GM18499 (cell line): ENCODE measurements around the gene TTC22.

Source experiments
- ATAC-seq: cut with Tn5 transposase; IDR thresholded peaks from one replicate; pipeline ENCODE4 v1.9.1; 2021; ENCODE audit warnings: moderate number of reproducible peaks; ENCODE audit not compliant: insufficient read depth, unreplicated experiment

TTC22 gene

DNA sequence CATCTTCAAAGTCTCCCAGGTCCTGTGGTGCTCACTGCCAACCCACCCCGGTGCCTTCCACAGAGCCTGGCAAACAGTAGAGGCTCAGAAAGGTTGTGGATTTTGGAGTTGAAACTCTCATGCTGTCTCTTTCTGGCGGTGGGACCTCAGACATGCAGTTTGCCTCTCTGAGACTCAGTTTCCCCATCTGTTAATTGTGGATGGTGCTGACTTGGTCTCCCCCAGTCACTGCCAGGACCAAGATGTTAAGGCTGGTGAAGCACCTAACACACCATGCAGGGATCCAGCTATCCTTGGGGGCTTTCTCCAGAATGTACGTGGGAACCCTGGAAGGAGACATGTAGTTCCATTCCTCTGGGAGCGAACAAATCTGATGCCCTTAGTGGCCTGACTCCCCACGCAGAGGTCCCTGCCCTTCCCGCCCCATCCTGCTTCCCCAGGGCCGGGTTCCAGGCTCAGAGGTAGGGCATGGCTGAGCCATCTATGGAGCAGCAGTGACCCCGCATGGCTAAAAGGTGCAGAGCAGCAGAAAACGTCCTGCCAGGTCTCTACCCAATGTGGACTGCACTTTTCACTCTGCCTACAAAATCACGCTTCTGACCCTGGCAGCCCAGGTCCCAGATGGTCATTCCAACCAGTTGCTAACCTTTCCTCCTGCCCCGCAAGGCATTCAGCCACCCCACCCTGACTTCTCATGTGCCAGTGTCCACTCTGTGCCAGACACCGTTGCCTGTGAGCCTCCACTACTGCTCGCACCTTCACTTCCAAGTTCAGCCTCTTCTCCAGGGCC lies 9.2 kb upstream of the TTC22 start:
- ATAC-seq, result no peak

DNA sequence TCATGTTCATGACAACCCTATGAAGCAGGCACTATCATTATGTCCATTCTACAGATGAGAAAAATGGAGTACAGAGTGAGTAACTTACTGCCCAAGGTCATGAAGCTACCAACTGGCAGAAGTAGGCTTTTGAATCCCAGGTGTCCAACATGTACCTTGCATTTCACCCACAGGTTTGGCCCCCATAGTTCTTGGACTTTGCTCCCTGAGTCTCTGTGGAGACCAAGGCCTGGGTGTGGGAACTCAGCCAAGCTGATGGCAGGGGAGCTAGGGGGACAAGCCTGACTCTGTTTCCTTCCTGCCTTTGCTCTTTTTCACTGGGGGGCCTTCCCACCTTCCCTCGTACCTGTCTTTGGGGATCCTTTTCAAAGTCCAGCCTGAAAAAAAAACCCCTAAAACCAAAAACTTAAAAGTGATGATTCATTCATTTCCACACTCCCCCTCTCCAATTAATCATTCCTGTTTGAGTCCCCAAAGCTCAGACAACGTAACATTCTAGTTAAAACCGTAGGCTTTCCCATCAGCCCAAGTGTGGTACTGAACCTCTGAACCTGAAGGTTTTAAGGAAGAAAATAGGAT lies 8.5 kb upstream of the TTC22 start:
- ATAC-seq, result no peak

DNA sequence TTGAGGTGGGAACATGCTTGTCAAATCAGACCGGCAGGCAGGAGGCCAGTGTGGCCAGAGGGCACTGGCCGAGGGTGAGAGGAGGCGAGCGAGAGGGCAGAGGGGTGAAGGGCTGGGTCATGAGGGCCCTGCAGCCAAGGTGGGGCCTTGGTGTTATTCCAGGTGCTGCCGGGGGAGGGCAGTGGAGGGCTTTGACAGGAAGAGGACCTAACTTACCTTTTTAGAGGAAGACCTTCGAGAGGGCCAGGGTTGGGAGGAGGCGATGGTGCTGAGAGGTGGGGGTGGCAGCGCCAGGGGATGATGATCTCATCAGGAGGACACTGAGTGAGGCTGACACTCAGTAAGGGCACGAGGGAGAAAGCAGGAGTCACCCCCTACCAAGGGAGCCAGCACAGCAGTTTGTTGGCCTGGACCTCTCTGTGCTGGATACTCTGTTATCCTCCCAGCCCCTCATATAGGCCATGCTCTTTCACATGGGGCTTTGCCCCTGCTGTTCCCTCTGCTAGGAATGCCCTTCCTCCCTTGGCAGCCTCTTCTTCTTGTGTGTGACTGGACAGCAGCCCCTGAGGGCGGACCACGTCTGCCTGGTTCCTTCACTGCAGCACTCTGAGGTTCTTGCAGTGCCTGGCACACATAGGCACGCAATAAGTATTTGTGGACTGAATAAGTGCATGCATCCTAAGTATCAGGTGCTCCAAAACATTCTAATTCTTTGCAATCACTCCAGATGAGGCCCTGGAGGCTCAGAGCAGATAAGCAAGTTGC lies 7.5 kb upstream of the TTC22 start:
- no peak for ATAC-seq

DNA sequence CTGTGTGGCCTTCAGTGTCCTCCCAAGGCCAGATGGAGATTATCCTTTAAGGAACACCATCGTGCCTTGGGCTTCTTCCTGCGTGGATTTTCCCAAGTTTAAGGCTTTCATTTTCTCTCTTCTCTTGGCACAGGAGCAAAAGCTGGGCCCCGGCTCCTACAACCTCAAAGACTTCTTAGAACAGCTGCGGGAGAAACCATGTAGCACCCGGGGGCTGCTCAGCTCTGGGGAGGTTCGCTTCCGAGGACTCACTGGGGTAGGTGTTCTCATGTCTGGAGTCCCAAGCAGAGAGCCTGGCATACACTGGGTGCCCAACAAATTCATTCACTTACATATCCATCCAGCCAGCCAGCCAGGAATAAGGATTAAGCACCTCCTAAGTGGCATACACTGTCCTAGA lies 6.6 kb upstream of the TTC22 start:
- no peak for ATAC-seq

DNA sequence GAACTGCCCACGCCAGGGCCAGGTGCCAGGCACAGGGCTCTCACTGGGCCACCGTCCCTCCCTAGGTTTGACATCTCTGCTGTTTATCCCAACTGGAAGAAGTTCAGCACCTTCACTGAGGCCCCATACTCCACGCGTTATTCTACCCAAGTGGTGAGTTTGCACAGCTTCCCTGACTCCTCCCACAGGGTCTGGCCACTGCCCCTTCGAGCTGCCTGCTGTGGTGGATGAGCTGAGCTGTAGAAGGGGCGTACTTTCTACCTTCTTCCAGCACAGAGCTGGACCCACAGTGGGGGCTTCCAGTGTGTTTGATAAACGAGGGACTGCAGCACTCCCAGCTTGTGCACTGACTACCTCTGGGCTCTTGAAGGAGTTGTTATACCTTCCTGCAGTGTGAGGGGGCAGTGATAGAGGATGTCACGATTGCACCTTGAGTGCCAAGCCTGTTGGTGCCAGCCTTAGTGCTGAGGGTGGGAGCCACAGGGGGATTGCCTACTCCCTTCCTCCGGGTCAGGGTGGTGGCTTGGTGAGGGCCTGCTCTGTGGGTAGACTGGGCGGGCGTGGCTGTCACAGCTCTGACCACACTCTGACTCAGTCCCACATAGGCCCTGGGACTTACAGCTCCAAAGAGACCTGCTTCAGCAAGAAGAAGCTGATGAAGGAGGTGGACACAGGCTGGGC lies 5.9 kb upstream of the TTC22 start:
- ATAC-seq, result no peak

DNA sequence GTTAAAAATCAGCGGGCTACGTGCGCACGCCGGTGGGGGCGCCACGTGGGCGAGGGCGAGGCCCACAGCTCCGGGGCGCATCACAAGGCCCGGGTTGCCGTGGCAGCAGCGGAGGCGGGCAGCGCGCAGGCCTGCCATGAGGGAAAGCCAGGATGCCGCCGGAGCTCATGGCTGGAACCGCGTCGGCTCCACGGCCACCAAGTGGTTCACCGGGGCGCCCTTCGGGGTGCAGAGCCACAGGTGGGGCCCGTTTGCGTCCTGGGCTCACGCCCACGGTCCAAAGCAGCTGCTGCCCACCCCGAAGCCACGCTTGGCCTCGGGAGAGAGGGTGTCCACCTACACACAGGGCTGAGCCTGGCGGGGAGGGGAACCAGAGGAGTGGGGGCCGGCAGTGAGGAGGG lies 4.9 kb upstream of the TTC22 start:
- ATAC-seq, result no peak

DNA sequence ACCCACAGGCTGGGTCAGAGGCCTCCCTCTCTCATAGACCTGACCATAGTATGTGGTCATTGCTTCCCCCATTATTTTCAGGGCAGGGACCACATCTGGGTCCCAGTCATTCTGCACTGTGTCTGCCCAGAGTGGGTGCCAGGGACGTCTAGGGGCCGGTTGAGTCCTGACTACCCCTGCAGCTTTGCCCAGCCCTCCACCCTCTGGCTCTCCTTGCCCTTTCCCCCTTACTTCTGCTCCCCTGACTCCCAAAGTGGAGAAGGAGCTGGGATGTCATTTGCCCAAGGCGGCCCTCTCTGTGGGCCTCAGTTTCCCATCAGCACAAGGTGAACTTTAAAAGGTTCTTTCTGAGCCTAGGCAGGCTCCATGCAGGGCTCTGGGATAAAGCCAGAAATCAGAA lies 4.3 kb upstream of the TTC22 start:
- no peak for ATAC-seq

DNA sequence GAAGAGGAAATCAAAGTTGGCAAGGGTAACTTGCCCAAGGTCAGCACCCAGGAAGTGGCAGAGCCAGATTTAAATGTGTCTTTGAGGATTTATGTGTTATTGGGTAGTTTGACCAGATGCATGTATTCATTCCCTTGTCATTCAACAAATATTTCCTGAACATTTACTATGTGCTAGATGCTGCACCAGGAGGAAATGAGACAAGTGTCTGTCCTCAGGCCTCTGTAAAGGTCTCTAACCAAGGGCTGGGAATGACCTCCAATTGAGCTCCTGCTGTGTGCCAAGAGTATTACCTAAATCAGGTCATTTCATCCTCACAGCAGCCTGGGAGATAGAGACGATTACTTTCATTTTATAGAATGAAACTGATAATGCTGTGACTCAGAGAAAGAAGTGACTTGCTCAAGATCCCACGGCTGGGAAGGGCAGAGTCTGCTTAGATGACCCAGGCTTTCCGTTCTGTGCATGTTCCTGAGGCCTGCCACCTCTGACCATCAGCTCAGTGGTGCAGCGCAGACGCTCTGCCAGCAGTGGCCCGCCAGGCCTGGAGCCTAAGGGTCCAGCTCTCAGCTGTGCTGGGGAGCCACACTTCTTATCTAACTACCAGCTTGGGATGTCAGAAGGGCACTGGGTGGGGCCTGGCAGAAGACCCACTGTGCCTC lies 3.5 kb upstream of the TTC22 start:
- ATAC-seq, result no peak

DNA sequence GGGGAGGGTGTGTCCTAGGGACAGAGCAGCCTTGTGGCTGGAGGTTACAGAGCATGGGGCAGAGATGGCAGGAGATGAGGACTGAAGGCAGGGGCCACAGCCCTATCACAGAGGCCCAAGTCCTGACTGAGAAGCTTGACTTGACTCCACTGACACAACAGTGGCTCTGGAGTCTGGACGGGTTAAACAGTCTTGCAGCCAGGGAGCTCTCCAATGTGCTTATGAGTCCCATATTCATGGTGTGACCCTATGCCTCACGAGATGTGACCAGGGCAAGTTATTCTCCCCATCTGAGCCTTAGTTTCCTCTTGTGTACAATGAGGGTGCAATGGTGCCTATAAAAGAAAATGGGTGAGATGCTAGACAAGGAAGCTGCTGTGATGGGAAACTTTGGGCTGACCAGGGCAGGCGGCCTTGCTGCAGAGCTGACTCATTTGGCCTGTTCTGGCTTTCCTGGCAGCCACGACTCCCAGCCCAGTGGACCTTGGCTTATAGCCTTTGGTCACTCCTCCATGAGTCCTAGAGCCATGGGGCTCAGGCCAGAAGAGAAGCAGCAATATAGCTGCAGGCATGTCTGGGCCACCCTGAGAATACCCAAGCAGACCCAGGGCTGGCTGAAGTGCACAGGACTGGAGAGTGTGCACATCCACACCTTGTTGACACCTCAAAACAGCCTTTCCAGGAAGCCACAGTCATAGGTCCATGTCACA lies 2.8 kb upstream of the TTC22 start:
- no peak for ATAC-seq

DNA sequence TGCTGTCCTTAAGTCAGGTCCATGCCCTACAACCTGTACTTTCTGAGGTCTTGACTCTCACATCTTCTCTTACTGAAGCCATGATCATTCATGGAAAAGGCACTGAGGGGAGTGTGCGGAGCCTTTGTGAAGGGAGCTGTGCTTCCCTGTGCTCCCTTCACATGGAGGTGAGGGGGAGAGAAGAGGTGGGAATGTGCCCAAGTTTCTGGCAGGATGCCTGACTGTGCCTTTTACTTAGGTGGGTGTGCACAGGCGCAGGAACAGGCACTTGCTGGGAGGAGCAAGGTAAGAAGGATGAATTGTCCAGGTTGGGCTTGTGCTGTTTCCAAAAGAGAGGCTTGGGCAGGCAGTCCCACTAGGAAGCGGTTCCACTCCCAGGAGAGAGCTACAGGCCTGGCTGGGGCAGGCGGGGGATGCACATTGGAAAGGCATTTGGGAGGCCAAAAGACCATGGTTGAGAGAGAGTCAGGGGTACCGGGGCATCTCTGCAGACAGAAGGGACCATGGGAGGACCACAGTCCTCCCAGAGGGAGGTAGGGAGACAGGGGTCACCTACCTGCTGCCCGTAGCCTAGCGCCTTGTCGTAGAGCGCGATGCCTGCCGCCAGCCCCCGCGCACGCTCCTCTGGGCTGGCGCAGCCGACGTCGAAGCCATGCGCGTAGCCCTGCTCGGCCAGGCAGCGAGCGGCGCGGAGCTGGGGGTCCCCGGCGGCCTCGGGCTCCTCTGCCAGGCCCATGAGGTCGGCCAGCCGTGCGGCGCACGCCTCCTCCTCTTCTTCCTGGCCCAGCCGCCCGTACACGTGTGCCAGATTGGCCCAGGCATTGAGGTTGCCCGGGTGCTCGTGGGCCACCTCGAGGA lies 853 bp downstream of the TTC22 start:
- ATAC-seq, result no peak

DNA sequence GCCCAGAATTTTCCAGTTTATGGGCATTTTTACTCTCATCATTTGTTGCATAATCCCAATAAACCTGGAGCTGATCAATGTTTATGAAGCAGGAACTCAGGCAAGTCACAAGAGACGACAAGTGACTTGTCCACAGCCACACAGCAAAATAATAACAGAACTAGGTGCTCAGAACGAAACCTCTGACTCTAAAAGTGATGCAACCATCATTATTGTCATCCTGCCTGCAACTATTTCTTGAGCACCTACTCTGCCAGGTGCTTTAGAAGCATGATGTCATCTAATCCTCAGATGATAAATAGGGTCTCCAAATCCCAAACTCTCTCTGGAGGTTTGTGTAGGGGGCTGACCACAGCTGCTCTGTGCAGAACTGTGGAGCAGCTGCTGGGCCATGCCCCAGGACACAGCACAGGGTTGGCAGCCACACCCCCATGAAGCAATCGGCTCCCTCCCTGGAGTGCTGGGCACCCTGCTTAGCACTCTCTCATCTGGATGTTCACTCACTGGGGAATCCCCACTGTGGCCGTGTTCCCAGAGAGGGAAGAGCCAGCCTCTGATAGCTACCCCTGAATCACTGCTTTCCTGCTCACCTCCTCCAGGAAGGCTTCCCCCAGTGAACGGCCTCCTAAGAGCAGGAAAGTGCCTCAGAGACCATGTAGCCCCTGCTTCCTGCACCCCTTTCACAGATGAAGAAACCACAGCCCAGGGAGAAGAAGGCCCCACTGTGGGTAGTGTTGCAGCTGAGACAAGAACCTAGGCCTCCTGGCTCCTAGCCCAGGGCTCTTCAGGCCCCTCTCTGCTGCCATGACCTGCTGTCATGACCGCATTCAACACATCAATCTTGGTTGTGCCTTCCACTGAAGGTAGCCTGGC lies 2.1 kb downstream of the TTC22 start:
- ATAC-seq, result no peak

DNA sequence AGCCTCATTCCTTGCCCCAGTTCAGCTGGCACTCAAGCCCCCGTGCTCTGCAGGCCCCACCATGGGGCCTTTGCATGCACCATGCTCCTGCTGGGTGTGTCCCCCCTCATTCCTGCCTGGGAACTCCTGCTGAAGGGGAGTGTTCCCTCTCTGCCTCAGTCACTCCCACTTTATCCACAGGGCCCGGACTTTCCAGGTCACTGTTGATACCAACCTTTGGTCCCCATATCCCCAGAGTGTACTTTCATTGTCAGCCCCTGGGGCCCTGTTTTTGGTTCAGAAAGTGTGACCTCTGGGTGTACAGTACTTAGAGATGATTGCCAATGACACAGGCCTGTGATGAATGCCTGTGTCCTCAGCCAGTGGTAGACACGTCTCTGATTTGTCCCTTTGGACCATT lies 2.9 kb downstream of the TTC22 start:
- ATAC-seq, result no peak

DNA sequence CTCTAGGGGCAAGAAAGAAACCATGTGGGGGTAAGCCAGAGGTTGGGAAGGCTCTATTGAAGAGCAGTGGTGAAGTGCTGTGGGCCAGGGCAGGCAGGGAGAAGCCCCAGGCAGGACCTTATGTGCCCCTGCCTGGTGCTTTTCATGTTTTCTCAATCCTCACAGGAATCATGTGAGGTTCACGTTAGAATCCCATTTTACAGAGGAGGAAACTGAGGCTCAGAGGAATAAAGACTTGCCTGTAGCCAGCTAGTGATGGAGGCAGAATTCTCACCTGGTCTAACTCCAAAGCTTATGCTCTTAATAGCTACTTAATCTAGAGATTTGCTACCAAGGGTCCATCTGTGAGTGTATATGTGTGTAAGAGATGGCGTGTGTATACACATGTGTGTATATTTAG lies 4.2 kb downstream of the TTC22 start:
- no peak for ATAC-seq

DNA sequence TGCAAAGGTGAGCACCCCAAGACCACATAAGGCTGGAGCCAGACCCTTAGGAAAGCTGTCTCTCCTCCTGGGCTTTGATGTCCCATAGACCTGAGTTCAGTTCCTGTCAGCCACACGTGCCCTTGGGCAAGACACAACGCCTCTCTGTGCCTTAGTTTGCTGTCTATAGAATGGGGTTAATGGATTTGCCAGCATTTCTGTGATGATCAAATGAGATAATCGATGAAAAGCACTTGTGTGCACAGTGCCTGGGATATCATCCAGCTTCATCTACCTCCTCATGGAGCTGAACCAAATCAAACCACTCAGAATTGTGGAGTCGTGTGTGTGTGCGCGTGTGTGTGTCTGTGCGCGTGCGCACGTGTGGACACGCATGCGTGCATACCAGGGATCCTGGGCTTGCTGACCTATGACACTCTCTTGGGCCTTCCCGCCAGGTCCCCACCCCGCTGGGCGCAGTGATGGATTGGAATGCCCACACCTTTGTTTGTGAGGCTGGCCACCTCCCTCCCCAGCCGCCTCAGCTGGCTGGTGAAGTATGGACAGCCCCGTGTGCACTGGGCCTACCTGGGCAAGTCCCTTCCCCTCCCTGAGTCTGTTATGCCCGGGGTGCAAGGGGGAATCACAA lies 5.2 kb downstream of the TTC22 start:
- no peak for ATAC-seq

DNA sequence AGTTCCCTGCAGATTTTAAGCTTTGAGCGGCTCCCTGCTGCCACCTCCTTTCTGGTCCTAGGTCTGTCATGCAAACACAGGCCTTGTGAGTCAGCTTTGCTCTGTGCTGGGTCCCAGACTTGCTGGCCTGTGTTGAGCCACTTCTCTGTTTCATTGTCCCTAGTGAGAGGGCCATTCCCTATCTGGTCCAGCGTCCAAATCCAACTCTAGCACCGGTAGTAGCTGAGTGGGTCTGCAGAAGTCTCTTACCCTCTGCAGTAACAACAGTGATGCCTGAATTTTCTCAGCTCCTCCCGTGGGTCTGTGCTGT lies 5.8 kb downstream of the TTC22 start:
- no peak for ATAC-seq

DNA sequence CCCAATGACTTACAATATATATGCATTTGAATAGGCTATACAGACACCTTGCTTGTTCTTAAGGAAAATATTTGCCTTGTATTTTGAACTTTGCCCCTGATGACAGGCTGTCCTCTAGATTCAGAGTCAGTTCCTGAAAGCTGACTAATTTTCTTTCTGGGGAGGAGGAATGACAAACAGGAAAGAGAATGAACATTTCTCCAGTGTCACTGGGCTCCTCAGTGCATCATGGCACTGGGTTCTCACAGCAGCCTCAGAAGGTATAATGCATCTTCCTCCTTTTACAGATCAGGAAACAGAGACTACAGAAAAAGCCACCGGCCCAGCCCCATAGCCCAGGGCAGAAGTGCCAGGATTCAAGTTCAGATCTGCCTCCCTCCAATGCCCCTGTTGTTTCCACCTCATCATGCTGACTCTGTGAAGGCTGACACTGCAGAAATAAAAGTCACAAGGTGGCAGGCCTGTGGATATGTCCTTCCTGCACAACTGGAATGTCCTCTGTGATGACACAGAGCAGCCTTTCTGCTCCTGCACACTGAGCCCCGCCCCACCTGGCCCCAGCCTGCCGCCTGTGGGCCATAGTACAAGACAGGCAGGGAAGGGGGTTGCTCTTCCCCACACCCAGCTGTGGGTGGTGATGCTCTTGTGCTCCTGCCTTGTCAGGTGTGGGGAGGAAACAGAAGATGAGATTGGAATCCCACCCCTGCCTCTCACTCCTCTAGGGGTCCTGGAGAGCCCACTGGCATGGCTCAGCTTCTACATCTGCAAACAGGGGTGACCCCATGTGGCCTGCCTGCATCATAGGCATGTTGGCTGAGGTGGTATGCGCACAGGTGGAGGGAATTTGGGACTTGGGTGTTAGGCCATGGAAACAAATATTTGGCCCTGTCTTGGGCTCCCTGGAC lies 6.4 kb downstream of the TTC22 start:
- ATAC-seq, result no peak
